Breast epithelium (tissue), 4 donors: Measurements from ENCODE around the gene RPS6KA1. TPM values are rescaled to one million over a fixed set of nuclear protein-coding genes. Genes with fewer than 3 reads are reported as not detected.

Experiments used
- DNase-seq, 2 donors: peaks; one replicate each; pipeline ENCODE4 v3.0.0-alpha.2; 2019; ENCODE audit warnings: low spot score in 2 of 2
- H3K27ac ChIP-seq, 2 donors: fragments of 200-600 bp; sonication (generic) in 1 of 2; one replicate each; pipeline ENCODE4 v1.5.1; 2016 to 2019; ENCODE audit warnings: mild to moderate bottlenecking in 1 of 2
- H3K27me3 ChIP-seq, 2 donors: fragments of 200-600 bp; sonication (generic) in 1 of 2; one replicate each; pipeline versions ENCODE4 v1.5.1 to v1.6.0; 2017 to 2019; ENCODE audit warnings: control low read depth in 1 of 2, mild to moderate bottlenecking in 1 of 2
- H3K36me3 ChIP-seq: fragments of 200-600 bp; one replicate; pipeline ENCODE4 v1.5.1; 2019
- H3K4me1 ChIP-seq, 2 donors: fragments of 200-600 bp; sonication (generic); one replicate each; pipeline ENCODE4 v1.5.1; 2016 to 2019; ENCODE audit warnings: control low read depth in 1 of 2
- H3K4me3 ChIP-seq, 3 donors: fragments of 200-600 bp; sonication (generic); 1 replicate in 2 of 3; 2 replicates in 1 of 3; pipeline ENCODE4 v1.5.1; 2016 to 2019; ENCODE audit warnings: mild to moderate bottlenecking in 3 of 3, moderate library complexity in 2 of 3
- H3K9me3 ChIP-seq, 2 donors: fragments of 200-600 bp; sonication (generic) in 1 of 2; one replicate each; pipeline ENCODE4 v1.5.1; 2016 to 2019; ENCODE audit warnings: control low read depth in 1 of 2
- CTCF ChIP-seq, 3 donors: fragments of 450-650 bp; IDR thresholded peaks; one replicate each; pipeline ENCODE4 v1.5.1; 2016 to 2017; ENCODE audit warnings: antibody characterized with exemption in 3 of 3, mild to moderate bottlenecking in 3 of 3, moderate library complexity in 3 of 3
- POLR2A ChIP-seq: fragments of 450-650 bp; IDR thresholded peaks from one replicate; pipeline ENCODE4 v1.6.1; 2016; ENCODE audit warnings: antibody characterized with exemption, mild to moderate bottlenecking, moderate library complexity
- POLR2AphosphoS5 ChIP-seq, 3 donors: sonication (generic); formaldehyde crosslinking; IDR thresholded peaks; one replicate each; pipeline ENCODE4 v1.6.1; 2017; ENCODE audit warnings: antibody characterized with exemption in 3 of 3
- intact Hi-C: fragments of 100-400 bp; cut with DNase I; formaldehyde crosslinking; loops from one replicate; pipeline ENCODE4 v1.15.1; 2023; ENCODE audit warnings: low total_unique reads
- total RNA-seq, 3 donors: library from RNA; depleted of rRNA; stranded (reverse); fragments of >200 nt; gene quantifications; one replicate each; pipeline ENCODE4 v1.1.0, GENCODE V29; 2016

The RPS6KA1 gene
- total RNA-seq, 3 donors from 2014 or later, result 12.5 to 43.0 (median 30.8) TPM

DNA sequence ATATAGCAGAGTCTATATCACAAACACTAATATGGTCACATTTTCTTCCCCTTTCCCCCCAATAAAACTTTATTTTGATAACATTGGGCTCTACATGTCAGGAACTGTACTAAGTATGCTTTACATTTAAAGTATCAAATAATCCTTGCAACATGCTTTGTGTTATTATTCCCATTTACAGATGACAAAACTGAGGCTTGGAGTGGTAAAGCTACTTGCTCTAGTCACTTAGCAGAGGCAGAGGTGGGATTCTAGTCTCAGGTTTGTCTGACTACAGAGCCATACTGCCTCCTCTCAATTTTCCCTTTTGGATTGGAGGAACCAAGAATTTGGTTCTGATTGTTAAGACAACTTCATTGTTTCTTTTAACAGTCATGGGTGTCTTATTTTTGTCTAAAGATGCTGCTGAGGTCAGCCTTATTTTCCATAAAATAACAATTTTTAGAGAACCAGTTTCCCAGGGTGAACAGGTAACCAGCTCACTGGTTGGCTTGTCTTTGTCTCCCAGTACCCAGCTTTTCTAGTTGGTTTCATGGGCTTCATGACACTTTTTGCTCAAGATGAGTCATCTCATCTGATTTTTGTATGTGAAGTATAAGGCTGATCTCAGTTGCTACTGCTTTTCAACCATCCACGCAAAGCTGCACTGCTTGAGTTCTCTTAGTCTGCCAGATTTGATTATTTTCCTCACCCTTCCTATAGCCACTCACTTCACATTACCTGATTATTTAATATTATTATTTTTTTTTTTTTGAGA is 85.3 kb downstream of the RPS6KA1 start:
- intact Hi-C loops, result no loop called here
- no peak overlapping the region for H3K27ac ChIP-seq

GRCh38 chr1:26616881-26617280 is 87.3 kb downstream of the RPS6KA1 start:
- TF ChIP-seq POLR2A, result no peak
- no peak for TF ChIP-seq POLR2AphosphoS5 (IDR thresholded peaks at IDR 0.05)
- Histone ChIP-seq H3K4me3 (no peak overlapping the region), H3K9me3 (no peaks in the 10 kb centered on the region), H3K27ac (no peak overlapping the region), H3K4me1 (no peaks in the 10 kb centered on the region), H3K27me3 (no peaks in the 10 kb centered on the region), H3K36me3 (no peaks in the 10 kb centered on the region)
- DNase-seq, result no peak
- intact Hi-C loops, result no loop called here

More for the DNA sequence above, 85.3 kb downstream of the RPS6KA1 start:
- TF ChIP-seq POLR2AphosphoS5 (IDR thresholded peaks at IDR 0.05) (no peak), POLR2A (no peak), CTCF (IDR thresholded peaks at IDR 0.05) (no peak)
- Histone ChIP-seq H3K27me3 (no peaks in the 10 kb centered on the region), H3K4me3 (no peak overlapping the region), H3K9me3 (no peaks in the 10 kb centered on the region), H3K36me3 (no peaks in the 10 kb centered on the region), H3K4me1 (no peaks in the 10 kb centered on the region)
- no peak for DNase-seq

GRCh38 chr1:26618561-26618960 is 89.0 kb downstream of the RPS6KA1 start:
- Histone ChIP-seq H3K4me3 (no peak overlapping the region), H3K4me1 (no peaks in the 10 kb centered on the region), H3K27ac (peak overlapping the region; percentile 46 to 99), H3K27me3 (no peaks in the 10 kb centered on the region), H3K36me3 (no peaks in the 10 kb centered on the region), H3K9me3 (no peaks in the 10 kb centered on the region)
- DNase-seq, result no peak
- intact Hi-C loops, result no loop called here
- TF ChIP-seq POLR2AphosphoS5 (IDR thresholded peaks at IDR 0.05) (no peak), POLR2A (no peak), CTCF (IDR thresholded peaks at IDR 0.05) (no peak)

Other genes with a start within 250 kb of the RPS6KA1 start
- 10 to 100 TPM; 27.5 to 55.7 (median 50.1) TPM for gene SH3BGRL3, start 249.7 kb upstream of the RPS6KA1 start, total RNA-seq
- gene UBXN11, start 223.1 kb upstream of the RPS6KA1 start, total RNA-seq, result 10 to 100 TPM; 15.0 to 25.5 (median 24.9) TPM
- 10 to 100 TPM in 2 of 3 donors, 1 to 10 TPM in 1; 8.3 to 12.8 (median 12.3) TPM for gene CD52, start 211.8 kb upstream of the RPS6KA1 start, total RNA-seq
- under 1 TPM in 1 of 3 donors, not detected in 2; 0.66 TPM for gene CRYBG2, start 175.6 kb upstream of the RPS6KA1 start, total RNA-seq
- under 1 TPM in 2 of 3 donors, not detected in 1; 0.48 to 0.59 TPM for gene ZNF683, start 157.0 kb upstream of the RPS6KA1 start, total RNA-seq
- gene LIN28A, start 118.9 kb upstream of the RPS6KA1 start, total RNA-seq, result not detected
- gene DHDDS, start 97.4 kb upstream of the RPS6KA1 start, total RNA-seq, result 10 to 100 TPM; 37.0 to 85.9 (median 42.9) TPM
- 100 to 1,000 TPM; 192 to 261 (median 204) TPM for gene HMGN2, start 57.3 kb upstream of the RPS6KA1 start, total RNA-seq
- 10 to 100 TPM; 32.8 to 41.9 (median 35.4) TPM for gene ARID1A, start 166.3 kb downstream of the RPS6KA1 start, total RNA-seq